ENCODE measurements around the gene AMT.

DNA sequence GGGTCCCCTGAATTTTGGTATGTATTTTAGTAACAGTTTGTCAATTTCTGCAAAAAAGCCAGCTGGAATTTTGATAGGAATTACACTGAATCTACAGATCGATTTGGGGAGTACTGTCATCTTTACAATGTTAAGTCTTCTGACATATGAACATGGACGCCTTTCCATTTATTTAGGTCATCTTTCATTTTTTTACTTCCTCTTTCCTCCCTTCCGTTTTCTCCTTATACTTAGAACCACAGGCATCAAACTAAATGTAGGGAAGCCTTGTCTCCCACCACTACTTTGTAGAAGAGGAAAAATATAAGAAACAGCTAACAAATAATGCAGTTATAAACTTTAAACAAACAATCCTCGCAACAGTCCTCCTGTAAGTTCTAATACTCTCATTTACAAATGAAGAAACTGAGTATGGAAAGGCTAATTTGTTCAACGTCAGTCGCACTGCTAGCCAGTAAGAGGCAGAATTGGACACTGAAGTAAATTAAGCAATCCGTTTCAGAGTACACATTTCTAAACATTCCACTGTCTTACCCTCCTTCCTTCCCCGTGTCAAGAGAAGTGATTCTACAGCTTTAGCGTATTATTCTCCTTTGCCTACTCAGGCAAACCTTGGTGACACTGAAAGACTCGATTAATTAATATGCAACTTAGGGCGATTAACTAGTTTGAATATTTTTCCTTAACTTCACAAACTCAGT, 36.1 kb downstream of the AMT start:
- TF ChIP-seq, protein P1, sequence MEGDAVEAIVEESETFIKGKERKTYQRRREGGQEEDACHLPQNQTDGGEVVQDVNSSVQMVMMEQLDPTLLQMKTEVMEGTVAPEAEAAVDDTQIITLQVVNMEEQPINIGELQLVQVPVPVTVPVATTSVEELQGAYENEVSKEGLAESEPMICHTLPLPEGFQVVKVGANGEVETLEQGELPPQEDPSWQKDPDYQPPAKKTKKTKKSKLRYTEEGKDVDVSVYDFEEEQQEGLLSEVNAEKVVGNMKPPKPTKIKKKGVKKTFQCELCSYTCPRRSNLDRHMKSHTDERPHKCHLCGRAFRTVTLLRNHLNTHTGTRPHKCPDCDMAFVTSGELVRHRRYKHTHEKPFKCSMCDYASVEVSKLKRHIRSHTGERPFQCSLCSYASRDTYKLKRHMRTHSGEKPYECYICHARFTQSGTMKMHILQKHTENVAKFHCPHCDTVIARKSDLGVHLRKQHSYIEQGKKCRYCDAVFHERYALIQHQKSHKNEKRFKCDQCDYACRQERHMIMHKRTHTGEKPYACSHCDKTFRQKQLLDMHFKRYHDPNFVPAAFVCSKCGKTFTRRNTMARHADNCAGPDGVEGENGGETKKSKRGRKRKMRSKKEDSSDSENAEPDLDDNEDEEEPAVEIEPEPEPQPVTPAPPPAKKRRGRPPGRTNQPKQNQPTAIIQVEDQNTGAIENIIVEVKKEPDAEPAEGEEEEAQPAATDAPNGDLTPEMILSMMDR (conservative IDR thresholded peaks at IDR 0.05 in 1 of 2, IDR thresholded peaks at IDR 0.05 in 1 of 2; ENCODE audit: low read depth in 1 of 2, low read length in 2 of 2), result no peak
- no peak for TF ChIP-seq EZH2 (IDR thresholded peaks at IDR 0.05; ENCODE audit: low read length, missing control alignments)

All from fibroblast of lung (primary cell).